PC-9 (cell line): Measurements from ENCODE around the gene CFAP74. TPM values are rescaled to one million over a fixed set of nuclear protein-coding genes. Genes with fewer than 3 reads are reported as not detected.

Source experiments
- BruUV-seq: library from RNA; stranded (reverse); fragments of 400-500 nt; replicated peaks from 2 replicates; lab custom pipeline; 2021; lab: Mats Ljungman, UMichigan
- CTCF ChIA-PET: fragments of 300-600 bp; sonication (Branson Sonifier 250); formaldehyde crosslinking; loops from one replicate; lab custom pipeline; 2022; ENCODE audit warnings: antibody characterized with exemption; lab: Charles Lee
- POLR2A ChIA-PET: fragments of 300-600 bp; sonication (Branson Sonifier 250); formaldehyde crosslinking; loops from one replicate; lab custom pipeline; 2022; ENCODE audit warnings: antibody characterized with exemption; ENCODE audit not compliant: unreplicated experiment; lab: Charles Lee
- DNase-seq, 2 experiments: peaks; one replicate each; pipeline versions ENCODE4 v3.0.0 to v3.0.0-alpha.2; 2015 to 2022; ENCODE audit warnings: mixed read lengths in 1 of 2
- H2AFZ ChIP-seq: fragments of 200-600 bp; sonication (generic); 2 replicates; pipeline ENCODE4 v1.8.1; 2017; ENCODE audit warnings: antibody characterized with exemption
- H3F3A ChIP-seq: fragments of 200-600 bp; sonication (generic); 2 replicates; pipeline ENCODE4 v1.8.1; 2017; ENCODE audit warnings: antibody characterized with exemption, mild to moderate bottlenecking, low read depth; ENCODE audit not compliant: insufficient read depth
- H3K27ac ChIP-seq: fragments of 200-600 bp; sonication (generic); 2 replicates; pipeline ENCODE4 v1.6.1; 2016; ENCODE audit warnings: mixed run types
- H3K27me3 ChIP-seq: fragments of 200-600 bp; sonication (generic); 2 replicates; pipeline ENCODE4 v1.6.1; 2016; ENCODE audit warnings: low read depth, mixed run types; ENCODE audit not compliant: insufficient read depth
- H3K36me3 ChIP-seq: fragments of 200-600 bp; sonication (generic); 2 replicates; pipeline ENCODE4 v1.6.1; 2016; ENCODE audit warnings: low read depth, mixed run types
- H3K4me1 ChIP-seq: fragments of 200-600 bp; sonication (generic); replicated peaks from 2 replicates; pipeline ENCODE4 v1.6.1; 2016; ENCODE audit warnings: mixed run types; ENCODE audit not compliant: insufficient read depth
- H3K4me2 ChIP-seq: fragments of 200-600 bp; sonication (generic); 2 replicates; pipeline ENCODE4 v1.6.1; 2017; ENCODE audit warnings: mixed run types
- H3K4me3 ChIP-seq: fragments of 200-600 bp; sonication (generic); 2 replicates; pipeline ENCODE4 v1.6.1; 2016; ENCODE audit warnings: mixed run types
- H3K79me2 ChIP-seq: fragments of 200-600 bp; sonication (generic); 2 replicates; pipeline ENCODE4 v1.6.1; 2017; ENCODE audit warnings: low read depth, mixed run types
- H3K9me2 ChIP-seq: fragments of 200-600 bp; sonication (generic); 2 replicates; pipeline ENCODE4 v1.8.1; 2017; ENCODE audit warnings: mild to moderate bottlenecking; ENCODE audit not compliant: insufficient read depth
- H3K9me3 ChIP-seq: fragments of 200-600 bp; sonication (generic); 2 replicates; pipeline ENCODE4 v1.8.1; 2016; ENCODE audit warnings: low read depth; ENCODE audit not compliant: insufficient read depth
- H4K20me1 ChIP-seq: fragments of 200-600 bp; sonication (generic); 2 replicates; pipeline ENCODE4 v1.8.1; 2017; ENCODE audit not compliant: insufficient read depth
- CTCF ChIP-seq: fragments of 200-600 bp; sonication (generic); conservative IDR thresholded peaks from 2 replicates; pipeline ENCODE4 v1.6.1; 2017; ENCODE audit warnings: mixed run types, antibody characterized with exemption, mild to moderate bottlenecking, moderate library complexity
- EZH2 ChIP-seq: fragments of 200-600 bp; sonication (generic); IDR thresholded peaks from 2 replicates; pipeline ENCODE4 v1.8.0; 2017; ENCODE audit warnings: antibody characterized with exemption, low read depth
- intact Hi-C: fragments of 100-400 bp; cut with micrococcal nuclease; formaldehyde crosslinking; loops from one replicate; pipeline ENCODE4 v1.10.0; 2022; ENCODE audit not compliant: unreplicated experiment
- total RNA-seq: library from RNA; stranded (reverse); gene quantifications from 2 replicates; pipeline ENCODE4 v1.2.3, GENCODE V29; 2021

CFAP74 gene
- total RNA-seq, 1 experiment from 2014 or later, result 2.8 TPM

GRCh38 chr1:1954015-1954414 is 49.6 kb downstream of the CFAP74 start:
- TF ChIP-seq CTCF, result no peak
- TF ChIP-seq EZH2, result no peak
- CTCF ChIA-PET, result interaction anchor here (0.5 kb wide), 1 partner anchor 45 kb away, joined by 6 read pairs; no protein-coding TSS in a partner anchor
- intact Hi-C loops, result no loop called here

DNA sequence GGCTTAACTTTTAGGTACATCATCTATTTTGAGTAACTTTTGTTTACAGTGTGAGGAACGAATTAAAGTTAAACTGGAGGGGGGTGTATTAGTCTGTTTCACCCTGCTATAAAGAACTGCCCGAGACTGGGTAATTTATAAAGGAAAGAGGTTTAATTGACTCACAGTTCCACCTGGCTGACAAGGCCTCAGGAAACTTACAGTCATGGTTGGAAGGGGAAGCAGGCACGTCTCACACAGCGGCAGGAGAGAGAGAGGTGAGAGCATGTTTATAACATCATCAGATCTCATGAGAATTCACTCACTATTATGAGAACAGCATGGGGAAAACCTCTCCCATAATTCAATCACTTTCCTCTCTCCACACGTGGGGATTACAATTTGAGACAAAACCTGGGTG is 52.6 kb downstream of the CFAP74 start:
- ChIA-PET CTCF (no interaction called here), POLR2A (no interaction called here)

More at GRCh38 chr1:1954015-1954414, 49.6 kb downstream of the CFAP74 start:
- Histone ChIP-seq H3K9me3 (no peaks in the 10 kb centered on the region), H3K79me2 (no peaks in the 10 kb centered on the region), H3K27ac (no peak overlapping the region), H3F3A (no peaks in the 10 kb centered on the region), H3K4me2 (no peak overlapping the region), H3K9me2 (no peaks in the 10 kb centered on the region), H4K20me1 (no peaks in the 10 kb centered on the region), H2AFZ (no peak overlapping the region), H3K36me3 (no peaks in the 10 kb centered on the region), H3K4me1 (no peaks in the 10 kb centered on the region), H3K27me3 (peaks cover 71% of the 10 kb centered on the region), H3K4me3 (no peak overlapping the region)
- no TSS peak for BruUV-seq
- POLR2A ChIA-PET, result no interaction called here
- DNase-seq, result no peak

DNA sequence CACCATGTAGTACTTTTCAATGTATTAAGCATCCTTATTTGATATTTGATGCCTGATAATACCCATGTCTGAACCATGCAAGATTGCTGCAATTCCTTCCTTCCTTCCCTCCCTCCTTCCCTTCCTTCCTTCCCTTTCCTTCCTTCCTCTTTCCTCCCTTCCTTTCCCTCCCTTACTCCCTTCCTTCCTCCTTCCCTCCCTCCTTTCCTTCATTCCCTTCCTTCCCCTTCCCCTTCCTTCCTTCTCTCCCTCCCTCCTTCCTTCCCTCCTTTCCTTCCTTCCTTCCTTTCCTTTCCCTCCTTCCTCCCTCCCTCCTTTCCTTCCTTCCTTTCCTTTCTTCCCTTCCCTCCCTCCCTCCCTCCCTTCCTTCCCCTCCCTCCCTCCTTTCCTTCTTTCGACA is 54.8 kb downstream of the CFAP74 start:
- Histone ChIP-seq H4K20me1 (no peaks in the 10 kb centered on the region), H2AFZ (no peak overlapping the region), H3K9me2 (no peaks in the 10 kb centered on the region), H3K4me1 (no peaks in the 10 kb centered on the region), H3K9me3 (no peaks in the 10 kb centered on the region), H3K4me2 (no peak overlapping the region), H3K27ac (no peak overlapping the region), H3K27me3 (peaks cover 64% of the 10 kb centered on the region), H3K79me2 (no peaks in the 10 kb centered on the region), H3K4me3 (no peak overlapping the region), H3F3A (no peaks in the 10 kb centered on the region), H3K36me3 (no peaks in the 10 kb centered on the region)
- ChIA-PET CTCF (no interaction called here), POLR2A (no interaction called here)
- BruUV-seq, result no TSS peak
- TF ChIP-seq CTCF, result no peak
- TF ChIP-seq EZH2, result no peak
- DNase-seq, result no peak
- intact Hi-C loops, result loop anchor here (5.0 kb wide), 1 partner anchor 84 kb away; no protein-coding TSS in a partner anchor

More for the DNA sequence above, 52.6 kb downstream of the CFAP74 start:
- H2AFZ ChIP-seq, result no peak overlapping the region
- H3K79me2 ChIP-seq, result no peaks in the 10 kb centered on the region
- H3K27me3 ChIP-seq, result peaks cover 73% of the 10 kb centered on the region
- H3K4me2 ChIP-seq, result no peak overlapping the region
- no peak overlapping the region for H3K27ac ChIP-seq
- H3F3A ChIP-seq, result no peaks in the 10 kb centered on the region
- H3K36me3 ChIP-seq, result no peaks in the 10 kb centered on the region
- no peaks in the 10 kb centered on the region for H3K9me2 ChIP-seq
- intact Hi-C loops, result no loop called here
- DNase-seq, result no peak
- no peaks in the 10 kb centered on the region for H4K20me1 ChIP-seq
- no TSS peak for BruUV-seq
- H3K4me3 ChIP-seq, result no peak overlapping the region
- no peaks in the 10 kb centered on the region for H3K9me3 ChIP-seq
- TF ChIP-seq EZH2, result no peak
- no peak for TF ChIP-seq CTCF
- H3K4me1 ChIP-seq, result no peaks in the 10 kb centered on the region
